Mucosa of gallbladder (tissue), 1 donor: Measurements from ENCODE around the gene RHOT1. TPM values are rescaled to one million over a fixed set of nuclear protein-coding genes. Genes with fewer than 3 reads are reported as not detected.
"Not testable (repeated sequence)": the region's sequence is repeated elsewhere in the genome, so short reads cannot be mapped to it uniquely, and the experiment has no call there.

Experiments used
- DNase-seq: peaks from one replicate; pipeline ENCODE4 v3.0.0-alpha.2; 2020; ENCODE audit warnings: low spot score
- total RNA-seq: library from RNA; stranded (reverse); gene quantifications from one replicate; pipeline ENCODE4 v1.2.1, GENCODE V29; 2021
- donor health status: DM: no; HTN: no; CAD: no.

RHOT1 gene
- 32.4 TPM for total RNA-seq

- peak; percentile 71 for DNase-seq
These were observed at the start of gene RHOT1 for GRCh38 chr17:32142038-32142856. TSS of gene RHOT1 (plus strand) at chr17:32142502. CDS start at chr17:32142693, 191 bp downstream.

GRCh38 chr17:32099686-32100085, 42.6 kb upstream of the RHOT1 start:
- DNase-seq = no peak

GRCh38 chr17:32100323-32100722, 42.0 kb upstream of the RHOT1 start:
- DNase-seq = not testable (repeated sequence)

- DNase-seq = peak; percentile 87
These were observed 41.2 kb upstream of the RHOT1 start for GRCh38 chr17:32100971-32101631.

GRCh38 chr17:32102172-32102571, 40.1 kb upstream of the RHOT1 start:
- no peak for DNase-seq

GRCh38 chr17:32102646-32103186, 39.6 kb upstream of the RHOT1 start:
- DNase-seq = no peak

GRCh38 chr17:32103476-32104113, 38.7 kb upstream of the RHOT1 start:
- DNase-seq = no peak

- no peak for DNase-seq
These were observed 38.1 kb upstream of the RHOT1 start for GRCh38 chr17:32104158-32104557.

GRCh38 chr17:32106471-32106981, 35.8 kb upstream of the RHOT1 start:
- not testable (repeated sequence) for DNase-seq

- DNase-seq = not testable (repeated sequence)
These were observed 35.1 kb upstream of the RHOT1 start for GRCh38 chr17:32107194-32107593.

- DNase-seq = no peak
These were observed 31.7 kb upstream of the RHOT1 start for GRCh38 chr17:32110596-32110995.

- DNase-seq = peak; percentile 33
These were observed 31.0 kb upstream of the RHOT1 start for GRCh38 chr17:32111141-32111771.

GRCh38 chr17:32112416-32112815, 29.9 kb upstream of the RHOT1 start:
- DNase-seq = no peak

GRCh38 chr17:32114536-32114935, 27.8 kb upstream of the RHOT1 start:
- DNase-seq = no peak

GRCh38 chr17:32115546-32115945, 26.8 kb upstream of the RHOT1 start:
- not testable (repeated sequence) for DNase-seq

GRCh38 chr17:32116937-32117336, 25.4 kb upstream of the RHOT1 start:
- no peak for DNase-seq

- peak; percentile 26 for DNase-seq
These were observed 24.9 kb upstream of the RHOT1 start for GRCh38 chr17:32117399-32117798.

- not testable (repeated sequence) for DNase-seq
These were observed 24.2 kb upstream of the RHOT1 start for GRCh38 chr17:32118088-32118487.

- no peak for DNase-seq
These were observed 23.5 kb upstream of the RHOT1 start for GRCh38 chr17:32118835-32119234.

GRCh38 chr17:32120141-32120540, 22.2 kb upstream of the RHOT1 start:
- no peak for DNase-seq

GRCh38 chr17:32120716-32121115, 21.6 kb upstream of the RHOT1 start:
- no peak for DNase-seq

GRCh38 chr17:32123782-32124181, 18.5 kb upstream of the RHOT1 start:
- DNase-seq = no peak
